ENCODE data around the gene C1QL1. TPM values are rescaled to one million over a fixed set of nuclear protein-coding genes. Genes with fewer than 3 reads are reported as not detected.

C1QL1 gene
- total RNA-seq, 1 experiment from 2014 or later: 3.5 TPM

DNA sequence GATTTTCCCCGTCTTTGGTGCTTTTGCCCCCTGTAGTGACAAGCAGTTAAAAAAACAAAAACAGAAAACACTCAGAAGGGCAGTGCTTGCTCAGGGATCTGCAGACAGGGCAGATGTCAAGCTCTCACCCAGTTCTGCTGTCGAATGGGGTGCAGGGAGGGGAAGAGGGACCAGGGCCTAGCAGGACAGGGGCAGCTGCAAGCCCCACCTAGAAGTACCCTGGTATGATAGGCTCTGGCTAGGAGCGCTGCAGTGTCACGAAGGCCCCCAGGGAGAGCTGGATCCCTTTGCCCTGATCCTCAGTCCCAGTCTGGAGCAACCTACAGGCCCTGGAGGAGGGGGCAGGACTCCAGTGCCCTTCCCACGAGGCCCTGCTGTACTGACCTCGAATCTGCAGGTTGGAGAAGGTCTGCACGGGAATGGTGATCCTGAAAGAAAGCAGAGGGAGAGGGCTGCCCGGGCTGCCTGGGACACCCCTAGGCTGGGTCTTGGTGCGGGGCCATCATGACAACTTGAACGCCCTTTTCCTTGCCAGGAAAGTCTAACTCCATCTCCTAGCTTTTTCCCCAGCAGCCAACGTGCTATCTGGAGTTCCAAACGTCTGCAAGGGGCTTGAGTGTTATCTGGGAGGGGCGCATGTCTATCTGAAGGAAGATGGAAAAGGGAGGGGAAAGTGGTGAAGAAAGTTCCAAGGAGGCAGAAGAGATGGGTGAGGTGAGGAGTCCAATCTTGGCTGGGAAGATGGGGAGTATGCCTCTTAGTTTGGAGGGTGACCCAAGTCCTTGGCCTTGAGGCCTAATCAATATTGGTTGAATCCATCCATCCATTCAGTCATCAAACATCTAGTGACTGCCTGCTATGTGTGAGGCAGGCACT is 57.6 kb downstream of the C1QL1 start:
- no peaks in the 10 kb centered on the region for H3K79me2 ChIP-seq (ENCODE audit: insufficient read depth, low read length)
- H3K36me3 ChIP-seq (ENCODE audit: control insufficient read depth in 1 of 2, insufficient read depth in 2 of 2, low read length in 2 of 2): no peaks in the 10 kb centered on the region
- ATAC-seq (no peak), DNase-seq (ENCODE audit: low read depth, low spot score) (no peak)
- CTCF ChIA-PET: interaction anchor here (0.5 to 3.1 kb wide), 9 partner anchors 8 to 225 kb away, joined by 3 to 16 read pairs (median 4); partner anchors contain the start of genes ACBD4 and EFTUD2
- no peak overlapping the region for H3K4me3 ChIP-seq (replicated peaks in 1 of 2; ENCODE audit: low read depth in 1 of 2, low read length in 2 of 2)
- H3K9ac ChIP-seq (ENCODE audit: low read length): no peak overlapping the region
- POLR2A ChIA-PET: interaction anchor here (1.0 kb wide), 1 partner anchor 10 kb away, joined by 3 read pairs; no protein-coding TSS in a partner anchor
- intact Hi-C loops (cut with micrococcal nuclease): no loop called here
- H3K27ac ChIP-seq (ENCODE audit: low read depth, low read length): no peak overlapping the region
- BruUV-seq (replicated peaks): no TSS peak
- TF ChIP-seq, protein P1, sequence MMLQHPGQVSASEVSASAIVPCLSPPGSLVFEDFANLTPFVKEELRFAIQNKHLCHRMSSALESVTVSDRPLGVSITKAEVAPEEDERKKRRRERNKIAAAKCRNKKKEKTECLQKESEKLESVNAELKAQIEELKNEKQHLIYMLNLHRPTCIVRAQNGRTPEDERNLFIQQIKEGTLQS (IDR thresholded peaks at IDR 0.05): no peak
- TF ChIP-seq, protein P2, sequence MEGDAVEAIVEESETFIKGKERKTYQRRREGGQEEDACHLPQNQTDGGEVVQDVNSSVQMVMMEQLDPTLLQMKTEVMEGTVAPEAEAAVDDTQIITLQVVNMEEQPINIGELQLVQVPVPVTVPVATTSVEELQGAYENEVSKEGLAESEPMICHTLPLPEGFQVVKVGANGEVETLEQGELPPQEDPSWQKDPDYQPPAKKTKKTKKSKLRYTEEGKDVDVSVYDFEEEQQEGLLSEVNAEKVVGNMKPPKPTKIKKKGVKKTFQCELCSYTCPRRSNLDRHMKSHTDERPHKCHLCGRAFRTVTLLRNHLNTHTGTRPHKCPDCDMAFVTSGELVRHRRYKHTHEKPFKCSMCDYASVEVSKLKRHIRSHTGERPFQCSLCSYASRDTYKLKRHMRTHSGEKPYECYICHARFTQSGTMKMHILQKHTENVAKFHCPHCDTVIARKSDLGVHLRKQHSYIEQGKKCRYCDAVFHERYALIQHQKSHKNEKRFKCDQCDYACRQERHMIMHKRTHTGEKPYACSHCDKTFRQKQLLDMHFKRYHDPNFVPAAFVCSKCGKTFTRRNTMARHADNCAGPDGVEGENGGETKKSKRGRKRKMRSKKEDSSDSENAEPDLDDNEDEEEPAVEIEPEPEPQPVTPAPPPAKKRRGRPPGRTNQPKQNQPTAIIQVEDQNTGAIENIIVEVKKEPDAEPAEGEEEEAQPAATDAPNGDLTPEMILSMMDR (IDR thresholded peaks at IDR 0.05 in 2 of 3, conservative IDR thresholded peaks at IDR 0.05 in 1 of 3; ENCODE audit: borderline replicate concordance in 1 of 3, insufficient read depth in 1 of 3, low read depth in 2 of 3, low read length in 2 of 3): no peak
- TF ChIP-seq ELF1 (IDR thresholded peaks at IDR 0.05; ENCODE audit: borderline replicate concordance, low read depth) (no peak), FOSL1 (IDR thresholded peaks at IDR 0.05; ENCODE audit: low read depth) (no peak), YY1 (IDR thresholded peaks at IDR 0.05; ENCODE audit: extremely low read depth, insufficient replicate concordance, low read depth, low read length) (no peak), EZH2phosphoT487 (IDR thresholded peaks at IDR 0.05; ENCODE audit: borderline replicate concordance) (no peak), TCF7L2 (IDR thresholded peaks at IDR 0.05; ENCODE audit: borderline replicate concordance, extremely low read depth, insufficient read depth, insufficient read length) (no peak), CBX3 (IDR thresholded peaks at IDR 0.05; ENCODE audit: low read depth) (no peak), EGR1 (IDR thresholded peaks at IDR 0.05; ENCODE audit: low read depth) (no peak), ZFX (IDR thresholded peaks at IDR 0.05) (no peak), EZH2 (IDR thresholded peaks at IDR 0.05) (no peak)
- TF ChIP-seq, protein P3, sequence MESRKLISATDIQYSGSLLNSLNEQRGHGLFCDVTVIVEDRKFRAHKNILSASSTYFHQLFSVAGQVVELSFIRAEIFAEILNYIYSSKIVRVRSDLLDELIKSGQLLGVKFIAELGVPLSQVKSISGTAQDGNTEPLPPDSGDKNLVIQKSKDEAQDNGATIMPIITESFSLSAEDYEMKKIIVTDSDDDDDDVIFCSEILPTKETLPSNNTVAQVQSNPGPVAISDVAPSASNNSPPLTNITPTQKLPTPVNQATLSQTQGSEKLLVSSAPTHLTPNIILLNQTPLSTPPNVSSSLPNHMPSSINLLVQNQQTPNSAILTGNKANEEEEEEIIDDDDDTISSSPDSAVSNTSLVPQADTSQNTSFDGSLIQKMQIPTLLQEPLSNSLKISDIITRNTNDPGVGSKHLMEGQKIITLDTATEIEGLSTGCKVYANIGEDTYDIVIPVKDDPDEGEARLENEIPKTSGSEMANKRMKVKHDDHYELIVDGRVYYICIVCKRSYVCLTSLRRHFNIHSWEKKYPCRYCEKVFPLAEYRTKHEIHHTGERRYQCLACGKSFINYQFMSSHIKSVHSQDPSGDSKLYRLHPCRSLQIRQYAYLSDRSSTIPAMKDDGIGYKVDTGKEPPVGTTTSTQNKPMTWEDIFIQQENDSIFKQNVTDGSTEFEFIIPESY (IDR thresholded peaks at IDR 0.05; ENCODE audit: extremely low read depth, insufficient replicate concordance, low read length): no peak
- TF ChIP-seq, protein P4, sequence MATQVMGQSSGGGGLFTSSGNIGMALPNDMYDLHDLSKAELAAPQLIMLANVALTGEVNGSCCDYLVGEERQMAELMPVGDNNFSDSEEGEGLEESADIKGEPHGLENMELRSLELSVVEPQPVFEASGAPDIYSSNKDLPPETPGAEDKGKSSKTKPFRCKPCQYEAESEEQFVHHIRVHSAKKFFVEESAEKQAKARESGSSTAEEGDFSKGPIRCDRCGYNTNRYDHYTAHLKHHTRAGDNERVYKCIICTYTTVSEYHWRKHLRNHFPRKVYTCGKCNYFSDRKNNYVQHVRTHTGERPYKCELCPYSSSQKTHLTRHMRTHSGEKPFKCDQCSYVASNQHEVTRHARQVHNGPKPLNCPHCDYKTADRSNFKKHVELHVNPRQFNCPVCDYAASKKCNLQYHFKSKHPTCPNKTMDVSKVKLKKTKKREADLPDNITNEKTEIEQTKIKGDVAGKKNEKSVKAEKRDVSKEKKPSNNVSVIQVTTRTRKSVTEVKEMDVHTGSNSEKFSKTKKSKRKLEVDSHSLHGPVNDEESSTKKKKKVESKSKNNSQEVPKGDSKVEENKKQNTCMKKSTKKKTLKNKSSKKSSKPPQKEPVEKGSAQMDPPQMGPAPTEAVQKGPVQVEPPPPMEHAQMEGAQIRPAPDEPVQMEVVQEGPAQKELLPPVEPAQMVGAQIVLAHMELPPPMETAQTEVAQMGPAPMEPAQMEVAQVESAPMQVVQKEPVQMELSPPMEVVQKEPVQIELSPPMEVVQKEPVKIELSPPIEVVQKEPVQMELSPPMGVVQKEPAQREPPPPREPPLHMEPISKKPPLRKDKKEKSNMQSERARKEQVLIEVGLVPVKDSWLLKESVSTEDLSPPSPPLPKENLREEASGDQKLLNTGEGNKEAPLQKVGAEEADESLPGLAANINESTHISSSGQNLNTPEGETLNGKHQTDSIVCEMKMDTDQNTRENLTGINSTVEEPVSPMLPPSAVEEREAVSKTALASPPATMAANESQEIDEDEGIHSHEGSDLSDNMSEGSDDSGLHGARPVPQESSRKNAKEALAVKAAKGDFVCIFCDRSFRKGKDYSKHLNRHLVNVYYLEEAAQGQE (IDR thresholded peaks at IDR 0.05; ENCODE audit: low read depth): no peak
- TF ChIP-seq, protein P5, sequence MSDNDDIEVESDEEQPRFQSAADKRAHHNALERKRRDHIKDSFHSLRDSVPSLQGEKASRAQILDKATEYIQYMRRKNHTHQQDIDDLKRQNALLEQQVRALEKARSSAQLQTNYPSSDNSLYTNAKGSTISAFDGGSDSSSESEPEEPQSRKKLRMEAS (IDR thresholded peaks at IDR 0.05): no peak
- H3K4me2 ChIP-seq (ENCODE audit: low read length): no peak overlapping the region
- H3K9me3 ChIP-seq (ENCODE audit: control insufficient read depth in 1 of 2, insufficient read depth in 1 of 2, low read depth in 1 of 2, low read length in 2 of 2): no peaks in the 10 kb centered on the region
- H3K4me1 ChIP-seq (ENCODE audit: control insufficient read depth in 1 of 2, insufficient read depth in 2 of 2, low read length in 2 of 2): peaks cover 11 to 15% of the 10 kb centered on the region in 2 experiments
- H2AFZ ChIP-seq (ENCODE audit: low read depth, low read length, poor library complexity, severe bottlenecking): no peak overlapping the region
- H4K20me1 ChIP-seq (ENCODE audit: insufficient read depth): no peaks in the 10 kb centered on the region
- RAD21 ChIA-PET (ENCODE audit: low non-redundant PET in 1 of 2, low total read pairs in 2 of 2, uncharacterized antibody in 2 of 2, unreplicated experiment in 2 of 2): interaction anchor here in 1 of 2 experiments (0.7 kb wide), 1 partner anchor 135 kb away, joined by 3 read pairs; no protein-coding TSS in a partner anchor
- H3K27me3 ChIP-seq (ENCODE audit: insufficient read depth, low read length): no peaks in the 10 kb centered on the region
- no peaks in the 10 kb centered on the region for H3K9me2 ChIP-seq (ENCODE audit: insufficient read depth)
